HL-60/S4 treated with phorbol 12-myristate 13-acetate at 8.2 ng/mL for 4 days and 3 days (cell line): ENCODE results near the gene SLC29A2.

Source experiments
- in situ Hi-C: fragments of 300-500 bp; cut with MboI; formaldehyde crosslinking; loops from 2 replicates; pipeline ENCODE4 v1.15.0; 2022; ENCODE audit warnings: low sequenced_read_pairs

The SLC29A2 gene

DNA sequence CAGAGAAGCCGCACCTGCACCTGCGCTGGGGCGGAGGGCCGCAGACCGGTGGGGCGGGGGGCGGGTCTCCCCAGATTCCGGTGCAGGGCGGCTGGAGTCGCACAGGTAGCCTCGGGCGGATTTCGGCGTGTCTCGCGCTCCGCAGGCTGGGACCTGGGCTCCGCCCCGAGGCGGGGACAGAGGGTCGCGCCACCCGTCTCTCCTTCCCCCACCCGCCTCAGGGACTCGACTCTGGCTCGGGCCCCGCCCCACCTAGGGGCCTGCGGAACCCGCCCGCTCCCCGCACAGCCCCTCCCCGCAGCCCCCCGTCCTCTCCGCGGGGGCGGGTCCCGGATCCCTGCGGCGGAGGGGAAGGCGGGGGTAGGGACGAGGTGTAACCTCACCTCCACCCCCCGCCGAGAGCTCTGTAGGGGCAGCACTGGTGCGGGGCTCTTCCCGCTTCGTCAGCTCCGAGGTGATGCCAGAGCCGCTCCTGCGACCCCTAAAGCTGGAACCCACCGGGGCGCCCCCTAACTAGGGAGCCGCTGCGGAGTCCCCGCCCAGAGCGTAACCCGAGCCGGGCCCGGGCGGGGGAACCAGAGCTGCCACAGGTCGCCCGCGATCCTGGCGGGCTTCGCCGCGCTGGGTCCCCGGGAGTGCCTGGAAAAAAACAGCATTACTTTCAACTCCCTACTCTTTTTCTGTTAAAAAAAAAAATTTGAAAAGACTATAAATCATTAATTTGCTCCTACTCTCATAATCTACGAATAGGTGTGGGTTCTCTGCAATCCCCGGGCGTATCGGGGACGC is at the start of gene SLC29A2:
Gene SLC29A2 (minus strand): TSS at position 134 of the 789 bp plus-strand sequence. CDS start 169 bp downstream, outside the sequence.
- in situ Hi-C loops = no loop called here

GRCh38 chr11:66420671-66421476 is 49.3 kb upstream of the SLC29A2 start, which contains the start of gene NPAS4:
Gene NPAS4, plus strand, starts transcription at chr11:66421035. Its CDS starts 145 bp downstream, at chr11:66421180.
- in situ Hi-C loops = loop anchor here (25.0 kb wide), 1 partner anchor 416 kb away; the partner anchor contains the start of gene RCE1

DNA sequence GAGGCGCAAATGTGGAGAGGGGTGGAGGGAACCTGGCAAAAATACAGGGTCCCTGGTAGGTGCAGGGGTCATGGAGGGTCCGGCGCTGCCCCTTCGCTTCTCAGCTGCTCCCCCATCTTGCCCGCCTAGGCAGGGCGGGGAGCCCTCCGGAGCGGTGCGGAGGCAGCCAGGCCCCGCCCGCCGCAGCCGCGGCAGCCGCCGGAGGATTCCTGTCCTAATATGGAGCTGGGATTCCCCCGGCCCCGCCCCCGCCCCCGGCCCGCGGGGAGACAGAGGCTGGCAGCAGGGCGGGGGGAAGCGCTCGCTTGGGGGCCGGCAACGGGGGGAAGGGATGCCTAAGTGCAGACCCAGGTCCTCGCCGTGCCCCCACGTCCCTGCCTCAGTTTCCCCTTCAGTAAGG is 48.3 kb upstream of the SLC29A2 start:
- in situ Hi-C loops = loop anchor here (25.0 kb wide), 1 partner anchor 417 kb away; the partner anchor contains the start of gene RCE1

GRCh38 chr11:66418986-66419308 is 47.4 kb upstream of the SLC29A2 start:
- in situ Hi-C loops = loop anchor here (25.0 kb wide), 1 partner anchor 418 kb away; the partner anchor contains the start of gene RCE1

- in situ Hi-C loops = loop anchor here (25.0 kb wide), 1 partner anchor 419 kb away; the partner anchor contains the start of gene RCE1
Observed at GRCh38 chr11:66418168-66418985, 46.8 kb upstream of the SLC29A2 start.

- in situ Hi-C loops = loop anchor here (25.0 kb wide), 1 partner anchor 420 kb away; the partner anchor contains the start of gene RCE1
Observed at GRCh38 chr11:66417000-66417399, 45.4 kb upstream of the SLC29A2 start.

DNA sequence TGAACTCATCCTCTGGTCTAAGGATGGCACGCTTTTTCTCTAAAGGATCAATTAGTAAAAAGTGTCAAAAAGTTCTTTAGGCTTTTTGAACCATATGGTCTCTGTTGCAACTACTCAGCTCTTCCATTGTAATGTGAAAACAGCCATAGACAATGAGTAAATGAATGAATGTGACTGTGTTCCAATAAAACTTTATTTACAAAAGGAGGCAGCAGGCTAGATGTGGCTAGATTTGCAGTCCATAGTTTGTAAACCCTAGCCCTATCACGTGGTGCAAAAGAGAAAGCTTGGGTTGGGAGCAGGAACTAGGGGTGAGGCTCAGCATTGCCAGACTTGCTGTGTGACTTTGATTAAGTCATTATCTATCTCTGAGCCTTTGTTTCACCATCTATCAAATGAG is 43.9 kb upstream of the SLC29A2 start:
- in situ Hi-C loops = loop anchor here (25.0 kb wide), 1 partner anchor 422 kb away; the partner anchor contains the start of gene RCE1

DNA sequence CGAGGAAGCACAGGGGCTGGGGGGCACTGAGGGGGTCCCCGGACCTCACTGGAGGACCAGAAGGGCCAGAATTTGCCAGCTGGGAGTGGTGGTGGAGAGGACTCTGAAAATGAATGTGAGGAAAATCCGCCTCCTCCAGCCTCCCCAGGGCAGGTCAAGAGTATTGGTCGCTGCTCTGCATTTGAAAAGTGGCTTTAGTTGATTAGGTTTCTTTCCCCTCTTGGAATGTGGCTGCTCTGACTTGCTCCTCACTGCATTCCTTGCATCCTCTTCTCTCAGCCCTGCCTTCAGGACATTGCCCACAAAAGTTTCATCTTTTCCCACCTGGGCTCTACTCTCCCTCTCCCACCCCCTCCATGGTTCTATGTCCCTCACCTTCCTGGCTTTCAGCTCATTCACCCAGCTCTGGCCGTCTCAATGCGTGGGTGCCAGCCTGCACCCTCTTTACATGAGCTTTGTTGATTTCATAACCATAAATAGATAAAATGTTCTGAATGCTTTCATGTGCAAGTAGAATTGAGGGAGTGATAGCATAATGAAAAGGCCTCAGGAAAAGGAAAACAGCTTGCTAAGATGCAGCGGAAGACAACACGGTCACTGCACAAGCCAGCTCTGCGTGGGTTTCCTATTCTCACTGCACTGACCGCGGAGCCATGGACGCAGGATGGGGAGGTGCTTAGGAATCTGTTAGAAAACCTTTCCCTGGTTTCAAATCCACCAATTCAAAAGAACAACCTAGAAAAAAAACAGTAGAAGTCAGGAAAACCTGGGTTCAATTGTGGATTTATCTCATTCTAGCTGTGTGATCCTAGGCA is 42.8 kb upstream of the SLC29A2 start:
- in situ Hi-C loops = loop anchor here (25.0 kb wide), 1 partner anchor 423 kb away; the partner anchor contains the start of gene RCE1

- in situ Hi-C loops = loop anchor here (25.0 kb wide), 1 partner anchor 424 kb away; the partner anchor contains the start of gene RCE1
Observed at GRCh38 chr11:66413167-66413566, 41.6 kb upstream of the SLC29A2 start.

DNA sequence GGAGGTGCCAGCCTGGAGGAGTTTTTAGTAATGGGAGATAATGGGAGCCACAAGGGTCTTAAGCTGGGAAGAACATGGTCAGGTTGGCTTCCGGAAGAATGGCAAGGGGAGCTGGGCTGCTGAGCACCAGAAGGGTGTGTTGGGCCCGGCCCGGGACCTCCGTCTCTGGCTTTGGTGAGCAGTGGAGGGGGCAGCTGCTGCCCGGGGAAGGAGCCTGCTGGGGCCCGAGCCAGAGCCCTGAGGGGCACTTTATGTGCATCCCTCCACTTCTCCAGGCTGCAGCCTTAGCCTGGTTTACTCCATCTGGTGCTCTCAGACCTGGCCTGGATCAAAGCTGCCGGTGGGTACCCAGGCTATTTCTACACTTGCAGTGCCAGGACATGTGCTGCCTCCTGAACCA is 40.5 kb upstream of the SLC29A2 start:
- in situ Hi-C loops = loop anchor here (25.0 kb wide), 1 partner anchor 425 kb away; the partner anchor contains the start of gene RCE1

GRCh38 chr11:66411323-66411722 is 39.8 kb upstream of the SLC29A2 start:
- in situ Hi-C loops = loop anchor here (25.0 kb wide), 1 partner anchor 426 kb away; the partner anchor contains the start of gene RCE1

DNA sequence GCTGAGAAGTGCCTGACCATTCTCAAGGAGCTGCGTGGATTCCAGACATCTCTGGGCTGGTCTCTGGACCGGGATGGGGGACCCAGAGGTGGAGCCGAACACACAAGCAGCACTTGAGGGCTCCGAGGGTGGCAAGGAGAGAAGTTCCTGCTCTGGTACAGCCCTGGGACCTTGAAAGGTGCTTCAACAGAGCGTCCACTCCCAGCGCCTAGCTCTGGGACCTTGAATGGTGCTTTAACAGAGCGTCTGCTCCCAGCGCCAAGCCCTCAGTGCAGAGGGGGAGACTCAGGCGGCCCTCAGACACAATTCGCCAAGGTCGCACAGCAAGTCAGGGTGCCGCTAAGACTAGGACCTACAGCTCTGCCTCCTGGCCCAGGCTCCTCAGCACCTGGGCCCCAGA is 38.6 kb upstream of the SLC29A2 start:
- in situ Hi-C loops = loop anchor here (25.0 kb wide), 1 partner anchor 427 kb away; the partner anchor contains the start of gene RCE1

DNA sequence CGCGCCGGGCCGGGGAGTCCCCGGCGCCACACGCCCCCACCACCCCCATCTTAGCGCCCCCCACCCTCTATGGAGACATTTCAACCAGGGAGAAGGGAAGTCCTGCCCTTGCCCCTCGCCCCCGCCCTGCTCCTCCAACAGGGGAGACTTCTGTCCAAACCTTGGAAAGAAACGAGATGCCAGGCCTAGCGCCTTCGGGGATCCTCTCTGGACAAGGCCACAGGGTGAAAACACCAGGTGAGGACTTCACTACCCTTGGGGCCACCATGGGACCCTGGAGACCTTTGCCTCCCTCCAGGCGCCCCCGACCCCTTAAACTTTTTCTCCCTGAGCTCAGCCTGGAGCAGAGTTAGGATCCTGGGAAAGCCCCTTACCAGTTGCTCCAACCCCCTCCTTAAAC is 37.7 kb upstream of the SLC29A2 start:
- in situ Hi-C loops = loop anchor here (25.0 kb wide), 1 partner anchor 428 kb away; the partner anchor contains the start of gene RCE1

GRCh38 chr11:66408488-66409214 is 37.1 kb upstream of the SLC29A2 start:
- in situ Hi-C loops = loop anchor here (25.0 kb wide), 1 partner anchor 429 kb away; the partner anchor contains the start of gene RCE1

DNA sequence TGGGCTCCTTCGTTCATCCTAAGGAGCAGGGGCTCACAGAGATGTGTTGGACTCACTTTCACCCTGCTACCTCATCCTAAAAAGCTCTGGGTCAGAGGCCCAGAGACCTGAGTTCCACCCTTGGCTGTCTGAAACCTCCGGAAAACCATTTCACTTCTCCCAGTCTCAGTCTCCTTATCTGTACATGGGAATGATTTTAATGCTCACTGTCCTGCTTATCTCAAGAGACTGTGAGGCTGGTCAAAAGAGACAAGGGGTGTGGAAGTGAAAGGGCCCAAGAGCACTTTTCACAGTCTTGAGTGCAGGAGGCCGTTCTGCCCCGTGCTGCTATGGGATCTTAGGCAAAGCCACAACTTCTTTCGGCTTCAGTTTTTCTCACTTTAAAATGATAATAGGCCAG is 36.1 kb upstream of the SLC29A2 start:
- in situ Hi-C loops = loop anchor here (25.0 kb wide), 1 partner anchor 430 kb away; the partner anchor contains the start of gene RCE1

DNA sequence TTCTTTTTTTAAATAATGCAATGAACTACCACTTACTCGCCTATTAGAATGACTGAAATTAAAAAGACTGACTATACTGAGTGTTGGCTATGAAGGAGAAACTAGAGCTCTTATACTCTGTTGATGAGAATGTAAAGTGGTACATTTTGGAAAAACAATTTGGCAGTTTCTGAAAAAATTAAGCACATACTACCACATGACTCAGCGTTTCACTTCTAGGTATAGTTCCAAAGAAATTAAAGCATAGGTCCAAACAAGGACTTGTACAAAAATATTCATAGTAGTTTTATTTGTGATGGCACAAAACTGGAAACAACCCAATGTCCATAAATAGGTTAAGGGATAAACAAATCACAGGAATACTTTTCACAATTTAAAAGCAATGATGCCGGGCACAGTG is 22.4 kb upstream of the SLC29A2 start:
- in situ Hi-C loops = no loop called here

- in situ Hi-C loops = no loop called here
Observed at GRCh38 chr11:66391322-66391721, 19.8 kb upstream of the SLC29A2 start.

GRCh38 chr11:66388780-66389386 is 17.3 kb upstream of the SLC29A2 start:
- in situ Hi-C loops = loop anchor here (10.0 kb wide), 1 partner anchor 84 kb away; no protein-coding TSS in a partner anchor
